Stimulated activated effector memory CD8-positive, alpha-beta T cell treated with anti-CD3 and anti-CD28 coated beads, Interleukin-12 subunit alpha, Interleukin-12 subunit beta, amount 100 ng/mL, for 72 hours (primary cell): Measurements from ENCODE around the gene PHKG2.
"Not testable (repeated sequence)": the region's sequence is repeated elsewhere in the genome, so short reads cannot be mapped to it uniquely, and the experiment has no call there.

ENCODE experiments used
- ATAC-seq: fragments of 150-1000 bp; cut with Tn5 transposase; 2 replicates; pipeline ENCODE4 v1.10.0; 2021
- DNase-seq, 2 donors: peaks; one replicate each; pipeline ENCODE4 v3.0.0; 2021 to 2022; ENCODE audit warnings: low spot score in 2 of 2
- H3K27ac Mint-ChIP-seq: one replicate; pipeline ENCODE4 v1.8.0; 2022; ENCODE audit warnings: mild to moderate bottlenecking, mixed read lengths
- H3K36me3 Mint-ChIP-seq: one replicate; pipeline ENCODE4 v1.8.0; 2022; ENCODE audit warnings: mild to moderate bottlenecking, mixed read lengths
- H3K4me1 Mint-ChIP-seq: one replicate; pipeline ENCODE4 v1.8.0; 2022; ENCODE audit warnings: mixed read lengths
- H3K4me3 Mint-ChIP-seq: one replicate; pipeline ENCODE4 v1.8.0; 2022; ENCODE audit warnings: mild to moderate bottlenecking, mixed read lengths
- H3K9me3 Mint-ChIP-seq: one replicate; pipeline ENCODE4 v1.8.0; 2022; ENCODE audit warnings: mixed read lengths

The PHKG2 gene, protein sequence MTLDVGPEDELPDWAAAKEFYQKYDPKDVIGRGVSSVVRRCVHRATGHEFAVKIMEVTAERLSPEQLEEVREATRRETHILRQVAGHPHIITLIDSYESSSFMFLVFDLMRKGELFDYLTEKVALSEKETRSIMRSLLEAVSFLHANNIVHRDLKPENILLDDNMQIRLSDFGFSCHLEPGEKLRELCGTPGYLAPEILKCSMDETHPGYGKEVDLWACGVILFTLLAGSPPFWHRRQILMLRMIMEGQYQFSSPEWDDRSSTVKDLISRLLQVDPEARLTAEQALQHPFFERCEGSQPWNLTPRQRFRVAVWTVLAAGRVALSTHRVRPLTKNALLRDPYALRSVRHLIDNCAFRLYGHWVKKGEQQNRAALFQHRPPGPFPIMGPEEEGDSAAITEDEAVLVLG

GRCh38 chr16:30747799-30748633 is at the start of gene PHKG2:
Gene PHKG2, plus strand, starts transcription at chr16:30748425. Its CDS starts 396 bp downstream, at chr16:30748821.
- Mint-ChIP-seq H3K4me1 (peaks cover 47% of the 10 kb centered on the region), H3K9me3 (no peaks in the 10 kb centered on the region), H3K27ac (peak within 1 kb of the TSS; percentile 82), H3K4me3 (peak within 1 kb of the TSS; percentile 88), H3K36me3 (peaks cover 85% of the 10 kb centered on the region)
- peak; percentile 88 to 97 for DNase-seq
- ATAC-seq = peak; percentile 98

DNA sequence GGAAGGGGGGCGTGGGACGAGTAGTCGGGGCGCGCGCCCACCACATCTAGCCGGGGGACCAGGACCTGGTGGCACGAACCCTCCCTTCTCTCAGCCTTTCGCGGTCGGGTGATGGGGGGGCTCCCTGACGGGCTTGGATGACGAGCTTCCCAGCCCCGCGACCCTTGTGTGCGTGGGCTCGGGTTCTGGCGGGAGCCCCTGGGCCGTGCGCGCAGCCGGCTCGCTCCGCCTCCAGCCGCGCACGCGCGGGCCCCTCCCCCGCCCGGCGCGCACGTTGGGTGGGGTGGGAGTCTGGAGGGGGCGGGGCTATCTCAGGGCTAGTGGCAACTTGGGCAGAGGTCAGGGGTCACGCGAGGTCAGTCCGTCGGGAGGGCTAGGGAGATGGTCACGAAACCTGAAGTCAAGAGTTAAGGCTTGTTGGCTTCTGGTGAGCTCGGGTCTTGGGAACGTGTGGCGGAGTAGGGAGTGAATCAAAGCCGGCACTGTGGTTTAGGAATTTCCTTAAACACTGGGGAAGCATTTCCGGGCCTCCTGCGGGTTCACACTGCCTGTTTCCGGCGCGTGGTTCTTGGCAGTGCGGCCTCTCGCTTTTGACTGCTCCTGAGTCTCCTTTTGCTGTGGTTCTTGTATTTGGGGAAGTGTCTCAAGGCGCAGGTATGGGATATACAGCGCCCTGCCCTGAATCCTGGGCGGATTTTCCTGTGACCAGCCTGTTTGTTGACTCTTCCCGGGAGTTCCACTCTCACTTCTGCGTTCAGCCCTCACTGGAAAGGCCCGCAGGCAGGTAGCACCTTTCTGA is 49.2 kb upstream of the PHKG2 start, which contains the start of gene SRCAP:
Gene SRCAP (plus strand): TSS at position 356 of the 799 bp plus-strand sequence. CDS start 1,654 bp downstream, outside the sequence.
- Mint-ChIP-seq H3K9me3 (no peaks in the 10 kb centered on the region), H3K27ac (peak within 1 kb of the TSS; percentile 100), H3K4me1 (peaks cover 32% of the 10 kb centered on the region), H3K4me3 (peak within 1 kb of the TSS; percentile 94), H3K36me3 (peaks cover 69% of the 10 kb centered on the region)
- peak; percentile 48 for ATAC-seq
- peak; percentile 86 to 93 for DNase-seq

DNA sequence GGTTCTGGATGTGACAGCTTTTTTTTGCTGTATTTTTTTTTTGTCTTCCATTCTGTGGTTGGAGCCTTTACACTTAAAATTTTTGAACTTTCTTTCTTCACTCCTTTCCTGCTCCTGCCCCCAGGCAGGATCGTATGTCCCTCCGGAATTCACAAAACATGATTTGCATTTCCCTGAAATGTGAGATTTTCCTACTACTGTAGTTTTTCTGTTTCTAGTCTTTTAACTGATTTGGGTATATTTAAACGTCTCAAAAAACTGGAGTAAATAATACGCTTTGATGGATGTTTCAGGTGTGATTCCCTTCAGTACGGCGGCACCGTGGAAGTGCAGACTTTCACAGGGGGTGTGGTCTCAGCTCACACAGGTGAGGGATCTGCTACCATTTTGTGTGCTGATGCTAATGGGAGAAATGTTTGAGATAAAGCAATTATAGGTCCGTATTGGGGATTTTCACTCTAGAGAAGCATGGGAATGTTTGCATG is 48.6 kb upstream of the PHKG2 start:
- Mint-ChIP-seq H3K36me3 (peaks cover 75% of the 10 kb centered on the region), H3K27ac (peak overlapping the region; percentile 100), H3K9me3 (no peaks in the 10 kb centered on the region), H3K4me3 (peak overlapping the region; percentile 94), H3K4me1 (peaks cover 32% of the 10 kb centered on the region)
- ATAC-seq = no peak
- DNase-seq = no peak

DNA sequence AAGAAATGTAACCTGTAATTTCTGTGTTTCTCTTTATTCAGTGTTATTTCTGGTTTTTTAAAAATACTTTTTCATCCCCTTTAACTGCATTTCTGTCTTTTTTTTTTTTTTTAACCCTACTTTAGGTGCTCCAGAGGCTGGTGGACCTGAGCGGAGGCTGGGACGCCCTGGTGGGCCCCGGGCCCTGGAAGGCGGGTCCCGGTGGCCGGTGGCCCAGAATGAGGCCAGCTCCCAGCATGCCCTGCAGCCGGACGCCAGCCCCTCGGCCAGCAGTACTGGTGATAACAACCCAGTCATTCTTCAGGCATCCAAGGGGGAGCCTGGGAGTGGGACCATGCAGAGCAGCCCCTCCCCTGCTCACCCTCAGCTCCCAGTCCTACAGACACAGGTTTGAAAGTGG is 47.7 kb upstream of the PHKG2 start:
- H3K9me3 Mint-ChIP-seq = no peaks in the 10 kb centered on the region
- H3K27ac Mint-ChIP-seq = peak overlapping the region; percentile 100
- H3K36me3 Mint-ChIP-seq = peaks cover 84% of the 10 kb centered on the region
- H3K4me3 Mint-ChIP-seq = peak overlapping the region; percentile 94
- ATAC-seq (no peak), DNase-seq (no peak)
- peaks cover 27% of the 10 kb centered on the region for H3K4me1 Mint-ChIP-seq

GRCh38 chr16:30700971-30701370 is 47.3 kb upstream of the PHKG2 start:
- H3K36me3 Mint-ChIP-seq = peaks cover 89% of the 10 kb centered on the region

GRCh38 chr16:30703071-30703470 is 45.2 kb upstream of the PHKG2 start:
- Mint-ChIP-seq H3K4me1 (peaks cover 25% of the 10 kb centered on the region), H3K36me3 (peaks cover 100% of the 10 kb centered on the region)
- H3K4me3 Mint-ChIP-seq, DNase-seq, H3K27ac Mint-ChIP-seq, ATAC-seq, H3K9me3 Mint-ChIP-seq: not testable (repeated sequence)

More at GRCh38 chr16:30700971-30701370, 47.3 kb upstream of the PHKG2 start:
- H3K4me3 Mint-ChIP-seq = no peak overlapping the region
- DNase-seq (no peak), ATAC-seq (no peak)
- peaks cover 27% of the 10 kb centered on the region for H3K4me1 Mint-ChIP-seq
- H3K9me3 Mint-ChIP-seq = no peaks in the 10 kb centered on the region
- peak overlapping the region; percentile 100 for H3K27ac Mint-ChIP-seq

- Mint-ChIP-seq H3K4me1 (peaks cover 20% of the 10 kb centered on the region), H3K36me3 (peaks cover 100% of the 10 kb centered on the region)
Observed at GRCh38 chr16:30703971-30704370, 44.3 kb upstream of the PHKG2 start.

GRCh38 chr16:30706046-30706445 is 42.2 kb upstream of the PHKG2 start:
- ATAC-seq (no peak), DNase-seq (no peak)
- H3K4me3 Mint-ChIP-seq = no peak overlapping the region
- no peak overlapping the region for H3K27ac Mint-ChIP-seq
- H3K4me1 Mint-ChIP-seq = peaks cover 14% of the 10 kb centered on the region
- H3K36me3 Mint-ChIP-seq = peaks cover 100% of the 10 kb centered on the region
- no peaks in the 10 kb centered on the region for H3K9me3 Mint-ChIP-seq

More at GRCh38 chr16:30703971-30704370, 44.3 kb upstream of the PHKG2 start:
- Mint-ChIP-seq H3K27ac (no peak overlapping the region), H3K4me3 (no peak overlapping the region), H3K9me3 (no peaks in the 10 kb centered on the region)
- DNase-seq (no peak), ATAC-seq (no peak)

GRCh38 chr16:30710971-30711370 is 37.3 kb upstream of the PHKG2 start:
- H3K4me1 Mint-ChIP-seq = peaks cover 46% of the 10 kb centered on the region
- no peak overlapping the region for H3K4me3 Mint-ChIP-seq
- ATAC-seq (no peak), DNase-seq (no peak)
- peak overlapping the region; percentile 77 for H3K27ac Mint-ChIP-seq
- no peaks in the 10 kb centered on the region for H3K9me3 Mint-ChIP-seq
- H3K36me3 Mint-ChIP-seq = peaks cover 100% of the 10 kb centered on the region

- Mint-ChIP-seq H3K4me3 (no peak overlapping the region), H3K27ac (peak overlapping the region; percentile 77), H3K4me1 (peaks cover 53% of the 10 kb centered on the region), H3K9me3 (no peaks in the 10 kb centered on the region), H3K36me3 (peaks cover 100% of the 10 kb centered on the region)
- ATAC-seq = no peak
- no peak for DNase-seq
Observed at GRCh38 chr16:30711712-30712111, 36.5 kb upstream of the PHKG2 start.

DNA sequence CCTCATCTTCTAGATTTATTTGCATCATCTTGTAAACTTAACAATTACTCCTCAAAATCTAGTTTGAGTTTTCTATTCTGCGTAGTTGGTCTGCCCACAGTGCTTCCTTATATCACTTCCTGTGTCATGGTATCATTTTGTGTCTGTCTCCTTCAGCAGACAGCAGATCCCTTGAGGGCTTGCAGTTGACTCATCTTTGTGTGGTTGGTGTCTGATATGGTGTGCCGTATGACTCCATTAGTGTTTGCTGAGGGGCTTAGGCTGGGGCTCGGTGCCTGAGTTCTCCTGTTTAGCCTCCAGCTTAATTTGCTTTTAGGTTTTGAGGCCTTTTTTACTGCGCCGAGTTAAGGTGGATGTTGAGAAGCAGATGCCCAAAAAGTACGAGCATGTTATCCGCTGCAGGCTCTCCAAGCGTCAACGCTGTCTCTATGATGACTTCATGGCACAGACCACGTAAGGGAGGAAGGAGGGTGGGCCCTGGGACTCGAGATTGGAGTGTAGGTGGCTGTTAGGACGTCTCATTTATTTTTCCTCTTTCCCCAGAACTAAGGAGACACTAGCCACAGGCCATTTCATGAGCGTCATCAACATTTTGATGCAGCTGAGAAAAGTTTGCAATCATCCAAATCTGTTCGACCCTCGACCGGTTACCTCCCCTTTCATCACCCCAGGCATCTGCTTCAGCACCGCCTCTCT is 32.3 kb upstream of the PHKG2 start:
- Mint-ChIP-seq H3K9me3 (no peaks in the 10 kb centered on the region), H3K27ac (peak overlapping the region; percentile 92), H3K36me3 (peaks cover 100% of the 10 kb centered on the region), H3K4me1 (peaks cover 45% of the 10 kb centered on the region), H3K4me3 (peak overlapping the region; percentile 53)
- DNase-seq = peak; percentile 27 to 71
- peak; percentile 100 for ATAC-seq

GRCh38 chr16:30720086-30720485 is 28.1 kb upstream of the PHKG2 start:
- H3K27ac Mint-ChIP-seq = peak overlapping the region; percentile 84
- peaks cover 47% of the 10 kb centered on the region for H3K4me1 Mint-ChIP-seq
- no peaks in the 10 kb centered on the region for H3K9me3 Mint-ChIP-seq
- no peak for ATAC-seq
- H3K36me3 Mint-ChIP-seq = peaks cover 100% of the 10 kb centered on the region
- no peak for DNase-seq
- no peak overlapping the region for H3K4me3 Mint-ChIP-seq

DNA sequence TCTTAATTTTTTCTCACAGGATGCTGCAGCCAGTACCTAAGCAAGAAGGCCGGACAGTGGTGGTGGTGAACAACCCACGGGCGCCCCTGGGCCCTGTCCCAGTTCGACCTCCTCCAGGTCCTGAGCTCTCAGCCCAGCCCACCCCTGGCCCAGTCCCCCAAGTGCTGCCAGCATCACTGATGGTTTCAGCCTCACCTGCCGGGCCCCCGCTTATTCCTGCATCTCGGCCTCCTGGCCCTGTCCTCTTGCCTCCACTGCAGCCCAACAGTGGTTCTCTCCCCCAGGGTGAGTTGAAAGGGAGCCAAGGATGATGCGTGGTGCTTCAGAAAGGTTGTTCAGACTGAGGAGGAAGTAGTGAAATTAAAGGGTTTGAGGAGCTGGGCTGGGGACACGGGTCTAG is 27.5 kb upstream of the PHKG2 start:
- peak overlapping the region; percentile 84 for H3K27ac Mint-ChIP-seq

DNA sequence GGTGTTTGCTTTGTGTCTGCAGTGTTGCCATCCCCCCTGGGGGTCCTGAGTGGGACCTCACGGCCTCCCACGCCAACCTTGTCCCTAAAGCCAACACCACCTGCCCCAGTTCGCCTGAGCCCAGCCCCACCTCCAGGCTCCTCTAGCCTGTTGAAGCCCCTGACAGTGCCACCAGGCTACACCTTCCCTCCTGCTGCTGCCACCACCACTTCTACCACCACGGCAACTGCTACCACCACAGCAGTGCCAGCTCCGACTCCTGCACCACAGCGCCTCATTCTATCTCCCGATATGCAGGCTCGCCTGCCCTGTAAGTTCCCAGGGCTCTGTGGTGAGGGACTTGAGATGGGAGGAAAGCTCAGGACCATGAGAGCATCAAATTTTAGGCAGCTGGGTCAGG is 27.1 kb upstream of the PHKG2 start:
- no peak overlapping the region for H3K4me3 Mint-ChIP-seq
- H3K27ac Mint-ChIP-seq = peak overlapping the region; percentile 84
- ATAC-seq = no peak
- H3K36me3 Mint-ChIP-seq = peaks cover 100% of the 10 kb centered on the region
- H3K9me3 Mint-ChIP-seq = no peaks in the 10 kb centered on the region
- peaks cover 37% of the 10 kb centered on the region for H3K4me1 Mint-ChIP-seq
- DNase-seq = no peak

More for the DNA sequence above, 27.5 kb upstream of the PHKG2 start:
- Mint-ChIP-seq H3K9me3 (no peaks in the 10 kb centered on the region), H3K36me3 (peaks cover 100% of the 10 kb centered on the region), H3K4me3 (no peak overlapping the region), H3K4me1 (peaks cover 42% of the 10 kb centered on the region)
- no peak for ATAC-seq
- DNase-seq = no peak
